Fibroblast of peridontal ligament (primary cell): ENCODE results near the gene WASL.
A peak's percentile ranks its signal among the peaks of the same experiment; 100 is the strongest.

Experiments used
- DNase-seq: peaks from one replicate; pipeline ENCODE4 v3.0.0-alpha.2; 2010; ENCODE audit errors: extremely low read depth

WASL gene

DNA sequence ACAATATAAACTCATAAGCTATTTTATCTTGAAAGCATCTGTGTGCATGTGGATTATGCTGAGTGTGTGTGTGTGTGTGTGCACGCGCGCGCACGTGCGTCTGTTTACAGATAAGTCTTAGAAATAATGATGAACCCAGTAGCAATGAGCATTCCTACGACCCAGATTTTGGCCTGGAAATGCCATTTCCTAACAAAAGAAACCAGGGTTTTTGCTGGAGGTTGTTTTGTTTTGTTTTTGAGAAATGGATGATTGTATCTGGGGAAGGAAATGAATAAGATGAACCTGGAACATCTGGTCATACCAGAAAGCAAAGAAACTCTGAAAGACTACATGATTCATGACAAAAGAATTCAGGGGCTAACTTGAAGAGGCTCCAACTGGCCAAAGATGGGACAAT lies 115.2 kb downstream of the WASL start:
- peak; percentile 62 for DNase-seq

DNA sequence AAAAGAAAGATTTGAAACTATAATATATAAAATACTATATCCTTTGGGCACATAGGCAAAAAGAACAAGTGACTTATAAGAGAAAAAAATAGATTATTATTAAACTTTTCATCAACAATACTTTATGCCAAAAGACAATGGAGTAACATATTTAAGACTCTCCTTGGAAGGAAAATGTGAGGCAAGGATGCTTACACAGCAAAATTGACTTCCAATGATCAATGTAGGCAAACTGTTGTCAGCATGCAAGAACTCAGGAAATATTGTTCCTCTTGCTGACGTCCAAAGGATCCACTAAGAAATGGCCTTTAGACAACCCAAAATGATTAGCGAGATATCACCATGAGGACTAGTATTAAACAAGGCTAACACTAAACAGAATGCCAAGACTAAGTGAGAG lies 116.0 kb downstream of the WASL start:
- no peak for DNase-seq
